ENCODE measurements around the gene CEP76.

Gene CEP76

GRCh38 chr18:12625241-12625640 lies 77.3 kb downstream of the CEP76 start:
- no peaks in the 10 kb centered on the region for H3K79me2 ChIP-seq (ENCODE audit: insufficient read depth, low read depth)
- no peak overlapping the region for H2AFZ ChIP-seq (ENCODE audit: low read depth)
- H3K4me1 ChIP-seq (ENCODE audit: low read depth, poor library complexity, severe bottlenecking) = no peaks in the 10 kb centered on the region
- H3K27me3 ChIP-seq (ENCODE audit: insufficient read depth, low read depth) = no peaks in the 10 kb centered on the region
- no peak for TF ChIP-seq CTCF (conservative IDR thresholded peaks at IDR 0.05; ENCODE audit: low read depth, low read length)
- H3K36me3 ChIP-seq (ENCODE audit: insufficient read depth) = no peaks in the 10 kb centered on the region
- H3K9ac ChIP-seq = no peak overlapping the region
- H3K4me2 ChIP-seq = no peak overlapping the region
- H3K4me3 ChIP-seq (IDR thresholded peaks at IDR 0.05; ENCODE audit: insufficient read depth, low read depth, low read length) = no peak overlapping the region
- H3K27ac ChIP-seq = no peak overlapping the region
- H4K20me1 ChIP-seq (ENCODE audit: insufficient read depth) = no peaks in the 10 kb centered on the region

Data from KMS-11 (cell line).